Endothelial cell of umbilical vein (primary cell): ENCODE results near the gene UCMA. TPM values are rescaled to one million over a fixed set of nuclear protein-coding genes. Genes with fewer than 3 reads are reported as not detected.

Source experiments
- BruUV-seq: library from RNA; stranded (reverse); fragments of 400-500 nt; replicated peaks from 2 replicates; lab custom pipeline; 2021; lab: Mats Ljungman, UMichigan
- CTCF ChIA-PET: fragments of 300-600, 350-600 bp; sonication (Branson Sonifier 250); formaldehyde crosslinking; loops from one replicate; lab custom pipeline; 2021; ENCODE audit warnings: antibody characterized with exemption, inconsistent platforms; lab: Charles Lee
- POLR2A ChIA-PET: fragments of 300-600, 350-600 bp; sonication (Branson Sonifier 250); formaldehyde crosslinking; loops from one replicate; lab custom pipeline; 2021; ENCODE audit warnings: antibody characterized with exemption, inconsistent platforms; lab: Charles Lee
- DNase-seq: peaks from one replicate; pipeline ENCODE4 v3.0.0-alpha.2; 2011; ENCODE audit warnings: low read depth, low spot score
- FAIRE-seq: peaks from 2 replicates; lab custom pipeline; 2011; peaks lifted over from hg19 to GRCh38; lab: Jason Lieb, UNC
- H2AFZ ChIP-seq: 2 replicates; pipeline ENCODE4 v1.6.0; 2012; ENCODE audit warnings: low read depth, low read length, control low read depth, inconsistent platforms
- H3K27ac ChIP-seq: 2 replicates; pipeline ENCODE4 v1.5.1; 2011; ENCODE audit warnings: low read depth, mild to moderate bottlenecking, control low read depth, low read length, moderate library complexity; ENCODE audit not compliant: insufficient read depth
- H3K27me3 ChIP-seq, 2 experiments: 2 replicates each; pipeline versions ENCODE4 v1.6.0 to v1.6.1; 2011; ENCODE audit warnings: low read length in 2 of 2, mixed read lengths in 1 of 2; ENCODE audit not compliant: control insufficient read depth in 2 of 2, insufficient read depth in 2 of 2
- H3K36me3 ChIP-seq, 2 experiments: 2 replicates in 1 of 2; 3 replicates in 1 of 2; pipeline ENCODE4 v1.5.1; 2011; ENCODE audit warnings: low read length in 2 of 2, mild to moderate bottlenecking in 1 of 2, moderate library complexity in 1 of 2; ENCODE audit not compliant: control insufficient read depth in 2 of 2, insufficient read depth in 2 of 2; ENCODE audit errors: extremely low read depth in 1 of 2
- H3K4me1 ChIP-seq: 3 replicates; pipeline ENCODE4 v1.5.1; 2011; ENCODE audit warnings: mild to moderate bottlenecking, low read length; ENCODE audit not compliant: control insufficient read depth, insufficient read depth; ENCODE audit errors: extremely low read depth
- H3K4me2 ChIP-seq: 2 replicates; pipeline ENCODE4 v1.6.1; 2011; ENCODE audit warnings: low read length, control low read depth, mixed read lengths; ENCODE audit not compliant: insufficient read depth
- H3K4me3 ChIP-seq, 3 experiments: fragments of 200-600 bp in 1 of 3; sonication (generic), shearing (Covaris generic) in 1 of 3; replicated peaks in 1 of 3; 2 replicates each; pipeline ENCODE4 v1.5.1; 2011 to 2016; ENCODE audit warnings: control low read depth in 3 of 3, low read length in 3 of 3, mild to moderate bottlenecking in 2 of 3, inconsistent platforms in 1 of 3, low read depth in 1 of 3, moderate library complexity in 1 of 3; ENCODE audit not compliant: insufficient read depth in 1 of 3
- H3K79me2 ChIP-seq: 2 replicates; pipeline ENCODE4 v1.6.0; 2012; ENCODE audit warnings: low read length, inconsistent platforms; ENCODE audit not compliant: control insufficient read depth, insufficient read depth
- H3K9ac ChIP-seq: replicated peaks from 2 replicates; pipeline ENCODE3; 2011; ENCODE audit warnings: low read length, control low read depth; ENCODE audit not compliant: insufficient read depth; ENCODE audit errors: extremely low read depth
- H3K9me1 ChIP-seq: replicated peaks from 3 replicates; pipeline ENCODE4 v1.6.0; 2011; ENCODE audit warnings: mild to moderate bottlenecking, low read length; ENCODE audit not compliant: control insufficient read depth, insufficient read depth; ENCODE audit errors: extremely low read depth
- H3K9me3 ChIP-seq: replicated peaks from 2 replicates; pipeline ENCODE4 v1.5.1; 2012; ENCODE audit warnings: low read length, inconsistent platforms; ENCODE audit not compliant: control insufficient read depth, insufficient read depth
- H4K20me1 ChIP-seq: replicated peaks from 2 replicates; pipeline ENCODE3; 2011; ENCODE audit warnings: mild to moderate bottlenecking, low read length; ENCODE audit not compliant: control insufficient read depth, insufficient read depth; ENCODE audit errors: extremely low read depth
- EZH2 ChIP-seq: IDR thresholded peaks from 2 replicates; pipeline ENCODE4 v1.6.1; 2012; ENCODE audit warnings: borderline replicate concordance, low read depth, mild to moderate bottlenecking, moderate library complexity, low read length, inconsistent platforms; ENCODE audit not compliant: severe bottlenecking
- FOS ChIP-seq: IDR thresholded peaks from 2 replicates; pipeline ENCODE4 v1.6.1; 2011; ENCODE audit warnings: mild to moderate bottlenecking, low read length, moderate library complexity, borderline replicate concordance; ENCODE audit not compliant: insufficient read depth
- GATA2 ChIP-seq: IDR thresholded peaks from 2 replicates; pipeline ENCODE4 v1.7.0; 2011; ENCODE audit warnings: low read depth, mild to moderate bottlenecking, moderate library complexity, mixed read lengths, low read length; ENCODE audit not compliant: insufficient read length, insufficient read depth
- JUN ChIP-seq: IDR thresholded peaks from 2 replicates; pipeline ENCODE4 v1.6.1; 2011; ENCODE audit warnings: borderline replicate concordance, low read depth; ENCODE audit not compliant: insufficient read length, insufficient read depth
- MYC ChIP-seq: IDR thresholded peaks from one replicate; pipeline ENCODE4 v1.6.1; 2011; ENCODE audit warnings: mild to moderate bottlenecking, low read depth, low read length
- POLR2A ChIP-seq: IDR thresholded peaks from 2 replicates; pipeline ENCODE4 v1.6.1; 2012; ENCODE audit warnings: low read depth, mild to moderate bottlenecking, control low read depth, low read length
- POLR2AphosphoS5 ChIP-seq: IDR thresholded peaks from 2 replicates; pipeline ENCODE4 v1.6.1; 2012; ENCODE audit warnings: low read depth, mild to moderate bottlenecking, control low read depth, low read length, moderate library complexity; ENCODE audit not compliant: insufficient read depth
- dilution Hi-C: fragments of 300-500 bp; cut with MboI; formaldehyde crosslinking; loops from one replicate; pipeline ENCODE4 v1.15.0; 2019; ENCODE audit warnings: low sequenced_read_pairs; ENCODE audit not compliant: extremely low pct_ligation_motif_present
- intact Hi-C: fragments of 100-400 bp; cut with micrococcal nuclease; formaldehyde crosslinking; loops from one replicate; pipeline ENCODE4 v1.10.0; 2022
- polyA plus RNA-seq, 4 experiments: library from polyadenylated mRNA; depleted of rRNA in 3 of 4; stranded (reverse) in 3 of 4; unstranded in 1 of 4; fragments of >200 nt; gene quantifications; 2 replicates each; pipeline versions ENCODE4 v1.2.1 to v1.2.3, GENCODE V29; 2011 to 2012; ENCODE audit warnings: missing spikeins in 1 of 4
- total RNA-seq: library from RNA; stranded (reverse); gene quantifications from 2 replicates; pipeline ENCODE4 v1.2.3, GENCODE V29; 2021
- TF ChIP-seq, protein P1 (sequence below): IDR thresholded peaks from 2 replicates; pipeline ENCODE4 v1.6.1; 2011; ENCODE audit not compliant: insufficient read depth, insufficient read length
- TF ChIP-seq, protein P2 (sequence below), 2 donors: IDR thresholded peaks; 1 replicate in 1 of 2; 2 replicates in 1 of 2; pipeline ENCODE4 v1.5.1; 2011; ENCODE audit warnings: low read length in 2 of 2, mild to moderate bottlenecking in 2 of 2, moderate library complexity in 2 of 2, control low read depth in 1 of 2, inconsistent platforms in 1 of 2, low read depth in 1 of 2; ENCODE audit not compliant: insufficient read depth in 1 of 2; ENCODE audit errors: extremely low read depth in 1 of 2

UCMA gene
- total and polyA plus RNA-seq, 2 donors (not counting 3 experiments of a cell fraction or from before 2014, with no cell fraction given), result not detected

GRCh38 chr10:13184276-13184675, 49.9 kb downstream of the UCMA start:
- Histone ChIP-seq H3K27me3 (no peaks in the 10 kb centered on the region), H3K9ac (no peak overlapping the region), H4K20me1 (no peaks in the 10 kb centered on the region), H3K4me3 (no peak overlapping the region), H2AFZ (no peak overlapping the region), H3K9me3 (no peaks in the 10 kb centered on the region), H3K4me2 (no peak overlapping the region), H3K4me1 (no peaks in the 10 kb centered on the region), H3K27ac (no peak overlapping the region), H3K9me1 (no peaks in the 10 kb centered on the region), H3K36me3 (peaks cover 0 to 9% of the 10 kb centered on the region in 2 experiments), H3K79me2 (no peaks in the 10 kb centered on the region)
- ChIA-PET POLR2A (no interaction called here), CTCF (no interaction called here)
- no TSS peak for BruUV-seq
- no peak for FAIRE-seq
- dilution Hi-C loops (no loop called here), intact Hi-C loops (no loop called here)
- TF ChIP-seq EZH2 (no peak), GATA2 (no peak), JUN (no peak), MYC (no peak), POLR2A (no peak), POLR2AphosphoS5 (no peak), FOS (no peak)
- TF ChIP-seq, protein P1, sequence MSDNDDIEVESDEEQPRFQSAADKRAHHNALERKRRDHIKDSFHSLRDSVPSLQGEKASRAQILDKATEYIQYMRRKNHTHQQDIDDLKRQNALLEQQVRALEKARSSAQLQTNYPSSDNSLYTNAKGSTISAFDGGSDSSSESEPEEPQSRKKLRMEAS, result no peak
- TF ChIP-seq, protein P2, sequence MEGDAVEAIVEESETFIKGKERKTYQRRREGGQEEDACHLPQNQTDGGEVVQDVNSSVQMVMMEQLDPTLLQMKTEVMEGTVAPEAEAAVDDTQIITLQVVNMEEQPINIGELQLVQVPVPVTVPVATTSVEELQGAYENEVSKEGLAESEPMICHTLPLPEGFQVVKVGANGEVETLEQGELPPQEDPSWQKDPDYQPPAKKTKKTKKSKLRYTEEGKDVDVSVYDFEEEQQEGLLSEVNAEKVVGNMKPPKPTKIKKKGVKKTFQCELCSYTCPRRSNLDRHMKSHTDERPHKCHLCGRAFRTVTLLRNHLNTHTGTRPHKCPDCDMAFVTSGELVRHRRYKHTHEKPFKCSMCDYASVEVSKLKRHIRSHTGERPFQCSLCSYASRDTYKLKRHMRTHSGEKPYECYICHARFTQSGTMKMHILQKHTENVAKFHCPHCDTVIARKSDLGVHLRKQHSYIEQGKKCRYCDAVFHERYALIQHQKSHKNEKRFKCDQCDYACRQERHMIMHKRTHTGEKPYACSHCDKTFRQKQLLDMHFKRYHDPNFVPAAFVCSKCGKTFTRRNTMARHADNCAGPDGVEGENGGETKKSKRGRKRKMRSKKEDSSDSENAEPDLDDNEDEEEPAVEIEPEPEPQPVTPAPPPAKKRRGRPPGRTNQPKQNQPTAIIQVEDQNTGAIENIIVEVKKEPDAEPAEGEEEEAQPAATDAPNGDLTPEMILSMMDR (IDR thresholded peaks at IDR 0.05; ENCODE audit: extremely low read depth in 1 of 2, insufficient read depth in 1 of 2, low read depth in 1 of 2, low read length in 2 of 2), result no peak
- DNase-seq, result no peak
